ENCODE data around the gene OR2A5.

- TF ChIP-seq, protein P1, sequence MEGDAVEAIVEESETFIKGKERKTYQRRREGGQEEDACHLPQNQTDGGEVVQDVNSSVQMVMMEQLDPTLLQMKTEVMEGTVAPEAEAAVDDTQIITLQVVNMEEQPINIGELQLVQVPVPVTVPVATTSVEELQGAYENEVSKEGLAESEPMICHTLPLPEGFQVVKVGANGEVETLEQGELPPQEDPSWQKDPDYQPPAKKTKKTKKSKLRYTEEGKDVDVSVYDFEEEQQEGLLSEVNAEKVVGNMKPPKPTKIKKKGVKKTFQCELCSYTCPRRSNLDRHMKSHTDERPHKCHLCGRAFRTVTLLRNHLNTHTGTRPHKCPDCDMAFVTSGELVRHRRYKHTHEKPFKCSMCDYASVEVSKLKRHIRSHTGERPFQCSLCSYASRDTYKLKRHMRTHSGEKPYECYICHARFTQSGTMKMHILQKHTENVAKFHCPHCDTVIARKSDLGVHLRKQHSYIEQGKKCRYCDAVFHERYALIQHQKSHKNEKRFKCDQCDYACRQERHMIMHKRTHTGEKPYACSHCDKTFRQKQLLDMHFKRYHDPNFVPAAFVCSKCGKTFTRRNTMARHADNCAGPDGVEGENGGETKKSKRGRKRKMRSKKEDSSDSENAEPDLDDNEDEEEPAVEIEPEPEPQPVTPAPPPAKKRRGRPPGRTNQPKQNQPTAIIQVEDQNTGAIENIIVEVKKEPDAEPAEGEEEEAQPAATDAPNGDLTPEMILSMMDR (IDR thresholded peaks at IDR 0.05; ENCODE audit: insufficient read depth, low read length), result no peak
- TF ChIP-seq GABPA (IDR thresholded peaks at IDR 0.05; ENCODE audit: low read depth), result no peak
- TF ChIP-seq POLR2AphosphoS5 (IDR thresholded peaks at IDR 0.05; ENCODE audit: low read depth), result no peak
Measured at GRCh38 chr7:144069953-144070352, 21.2 kb downstream of the OR2A5 start.

All from HL-60 (cell line).